K562 (cell line): ENCODE measurements around the gene DISC1. TPM values are rescaled to one million over a fixed set of nuclear protein-coding genes. Genes with fewer than 3 reads are reported as not detected.

Experiments
- IFI16 ChIP-seq: fragments of 250-450 bp; sonication (Bioruptor Pico); IDR thresholded peaks from 2 replicates; pipeline ENCODE4 v2.1.2; 2022; ENCODE audit warnings: mild to moderate bottlenecking, inconsistent platforms
- NFE2 ChIP-seq: IDR thresholded peaks from 2 replicates; pipeline ENCODE4 v1.6.1; 2014; ENCODE audit warnings: antibody characterized with exemption, low read depth
- TFE3 ChIP-seq: fragments of 450-650 bp; formaldehyde crosslinking; IDR thresholded peaks from 2 replicates; pipeline ENCODE4 v1.4.0; 2020; ENCODE audit warnings: mild to moderate bottlenecking, mixed read lengths
- polyA plus RNA-seq, 8 experiments: library from polyadenylated mRNA; depleted of rRNA in 4 of 8; stranded (reverse) in 5 of 8; unstranded in 3 of 8; fragments of >200 nt; fragmentation: Nextera tagmentation in 2 of 8; fragmentation: Illumina TruSeq in 1 of 8; extraction: Ambion mirVana in 2 of 8; extraction: Trizol in 1 of 8; gene quantifications; 2 replicates each; pipeline versions ENCODE4 v1.2.1 to v1.2.3, GENCODE V29; 2011 to 2014; ENCODE audit warnings: inconsistent platforms in 1 of 8, missing spikeins in 1 of 8
- total RNA-seq, 7 experiments: library from RNA; depleted of rRNA in 6 of 7; stranded (reverse); fragments of >200 nt in 6 of 7; fragmentation: Illumina TruSeq in 2 of 7; extraction: Trizol in 2 of 7; gene quantifications; 2 replicates each; pipeline versions ENCODE4 v1.2.1 to v1.2.3, GENCODE V29; 2011 to 2021; ENCODE audit warnings: low replicate concordance in 1 of 7
- TF ChIP-seq, protein P1 (sequence below): sonication (generic); formaldehyde crosslinking; IDR thresholded peaks from 2 replicates; pipeline ENCODE4 v1.8.0; 2023; ENCODE audit warnings: missing genetic modification reagents, mild to moderate bottlenecking, borderline replicate concordance
- TF ChIP-seq, protein P2 (sequence below): sonication (generic); formaldehyde crosslinking; IDR thresholded peaks from 2 replicates; pipeline ENCODE4 v1.9.0; 2022; ENCODE audit warnings: mild to moderate bottlenecking, missing genetic modification reagents

DISC1 gene
- total and polyA plus RNA-seq, 9 of the 15 experiments (the other 6 are each of a cell fraction or from before 2014, with no cell fraction given) = 0.01 to 0.11 (median 0.08) TPM; not detected in 1

- no peak for TF ChIP-seq TFE3
- TF ChIP-seq NFE2 = no peak
- TF ChIP-seq IFI16 (CRISPR knock-in tag) = no peak
- TF ChIP-seq, protein P1, sequence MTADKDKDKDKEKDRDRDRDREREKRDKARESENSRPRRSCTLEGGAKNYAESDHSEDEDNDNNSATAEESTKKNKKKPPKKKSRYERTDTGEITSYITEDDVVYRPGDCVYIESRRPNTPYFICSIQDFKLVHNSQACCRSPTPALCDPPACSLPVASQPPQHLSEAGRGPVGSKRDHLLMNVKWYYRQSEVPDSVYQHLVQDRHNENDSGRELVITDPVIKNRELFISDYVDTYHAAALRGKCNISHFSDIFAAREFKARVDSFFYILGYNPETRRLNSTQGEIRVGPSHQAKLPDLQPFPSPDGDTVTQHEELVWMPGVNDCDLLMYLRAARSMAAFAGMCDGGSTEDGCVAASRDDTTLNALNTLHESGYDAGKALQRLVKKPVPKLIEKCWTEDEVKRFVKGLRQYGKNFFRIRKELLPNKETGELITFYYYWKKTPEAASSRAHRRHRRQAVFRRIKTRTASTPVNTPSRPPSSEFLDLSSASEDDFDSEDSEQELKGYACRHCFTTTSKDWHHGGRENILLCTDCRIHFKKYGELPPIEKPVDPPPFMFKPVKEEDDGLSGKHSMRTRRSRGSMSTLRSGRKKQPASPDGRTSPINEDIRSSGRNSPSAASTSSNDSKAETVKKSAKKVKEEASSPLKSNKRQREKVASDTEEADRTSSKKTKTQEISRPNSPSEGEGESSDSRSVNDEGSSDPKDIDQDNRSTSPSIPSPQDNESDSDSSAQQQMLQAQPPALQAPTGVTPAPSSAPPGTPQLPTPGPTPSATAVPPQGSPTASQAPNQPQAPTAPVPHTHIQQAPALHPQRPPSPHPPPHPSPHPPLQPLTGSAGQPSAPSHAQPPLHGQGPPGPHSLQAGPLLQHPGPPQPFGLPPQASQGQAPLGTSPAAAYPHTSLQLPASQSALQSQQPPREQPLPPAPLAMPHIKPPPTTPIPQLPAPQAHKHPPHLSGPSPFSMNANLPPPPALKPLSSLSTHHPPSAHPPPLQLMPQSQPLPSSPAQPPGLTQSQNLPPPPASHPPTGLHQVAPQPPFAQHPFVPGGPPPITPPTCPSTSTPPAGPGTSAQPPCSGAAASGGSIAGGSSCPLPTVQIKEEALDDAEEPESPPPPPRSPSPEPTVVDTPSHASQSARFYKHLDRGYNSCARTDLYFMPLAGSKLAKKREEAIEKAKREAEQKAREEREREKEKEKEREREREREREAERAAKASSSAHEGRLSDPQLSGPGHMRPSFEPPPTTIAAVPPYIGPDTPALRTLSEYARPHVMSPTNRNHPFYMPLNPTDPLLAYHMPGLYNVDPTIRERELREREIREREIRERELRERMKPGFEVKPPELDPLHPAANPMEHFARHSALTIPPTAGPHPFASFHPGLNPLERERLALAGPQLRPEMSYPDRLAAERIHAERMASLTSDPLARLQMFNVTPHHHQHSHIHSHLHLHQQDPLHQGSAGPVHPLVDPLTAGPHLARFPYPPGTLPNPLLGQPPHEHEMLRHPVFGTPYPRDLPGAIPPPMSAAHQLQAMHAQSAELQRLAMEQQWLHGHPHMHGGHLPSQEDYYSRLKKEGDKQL (CRISPR knock-in tag) = no peak
- TF ChIP-seq, protein P2, sequence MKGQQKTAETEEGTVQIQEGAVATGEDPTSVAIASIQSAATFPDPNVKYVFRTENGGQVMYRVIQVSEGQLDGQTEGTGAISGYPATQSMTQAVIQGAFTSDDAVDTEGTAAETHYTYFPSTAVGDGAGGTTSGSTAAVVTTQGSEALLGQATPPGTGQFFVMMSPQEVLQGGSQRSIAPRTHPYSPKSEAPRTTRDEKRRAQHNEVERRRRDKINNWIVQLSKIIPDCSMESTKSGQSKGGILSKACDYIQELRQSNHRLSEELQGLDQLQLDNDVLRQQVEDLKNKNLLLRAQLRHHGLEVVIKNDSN (CRISPR knock-in tag) = no peak
Observed at GRCh38 chr1:231841616-231842344, 215.2 kb downstream of the DISC1 start (continued).
